ENCODE data around the gene DOCK2. TPM values are rescaled to one million over a fixed set of nuclear protein-coding genes. Genes with fewer than 3 reads are reported as not detected.

The DOCK2 gene
- total RNA-seq, 1 donor from 2014 or later = 1.1 TPM

- Histone ChIP-seq H3K79me2 (ENCODE audit: low read depth) (no peaks in the 10 kb centered on the region), H2AFZ (replicated peaks) (no peak overlapping the region), H3K4me3 (no peak overlapping the region), H3K4me1 (no peaks in the 10 kb centered on the region), H3F3A (ENCODE audit: low read depth) (no peaks in the 10 kb centered on the region), H3K4me2 (no peak overlapping the region), H4K20me1 (ENCODE audit: low read depth) (no peaks in the 10 kb centered on the region), H3K9ac (no peak overlapping the region), H3K27me3 (no peaks in the 10 kb centered on the region), H3K36me3 (no peaks in the 10 kb centered on the region), H3K27ac (no peak overlapping the region), H3K9me3 (ENCODE audit: low read depth) (no peaks in the 10 kb centered on the region)
- H3K9me3 Mint-ChIP-seq = no peaks in the 10 kb centered on the region
- H3K27me3 Mint-ChIP-seq (ENCODE audit: insufficient read depth, low read depth) = no peaks in the 10 kb centered on the region
- no peak overlapping the region for H3K27ac Mint-ChIP-seq
- H3K4me1 Mint-ChIP-seq = no peaks in the 10 kb centered on the region
- no peaks in the 10 kb centered on the region for H3K36me3 Mint-ChIP-seq
- no peak for TF ChIP-seq EZH2 (IDR thresholded peaks at IDR 0.05)
- TF ChIP-seq CTCF (IDR thresholded peaks at IDR 0.05) = no peak
- no peak for TF ChIP-seq EZH2phosphoT487 (IDR thresholded peaks at IDR 0.05)
- H3K4me3 Mint-ChIP-seq = no peak overlapping the region
- DNase-seq (ENCODE audit: low spot score) = no peak
Measured at GRCh38 chr5:169629847-169630548, 7.1 kb upstream of the DOCK2 start.

- no peak overlapping the region for H3K27ac Mint-ChIP-seq
- Histone ChIP-seq H3K4me3 (no peak overlapping the region), H3K27ac (no peak overlapping the region), H3K9me3 (ENCODE audit: low read depth) (no peaks in the 10 kb centered on the region), H3K4me2 (no peak overlapping the region), H2AFZ (replicated peaks) (no peak overlapping the region), H3K36me3 (no peaks in the 10 kb centered on the region), H3K4me1 (no peaks in the 10 kb centered on the region), H4K20me1 (ENCODE audit: low read depth) (no peaks in the 10 kb centered on the region), H3K27me3 (peaks cover 6% of the 10 kb centered on the region), H3K79me2 (ENCODE audit: low read depth) (no peaks in the 10 kb centered on the region), H3F3A (ENCODE audit: low read depth) (no peaks in the 10 kb centered on the region), H3K9ac (no peak overlapping the region)
- TF ChIP-seq CTCF (IDR thresholded peaks at IDR 0.05) (no peak), EZH2 (IDR thresholded peaks at IDR 0.05) (no peak), EZH2phosphoT487 (IDR thresholded peaks at IDR 0.05) (no peak)
- H3K27me3 Mint-ChIP-seq (ENCODE audit: insufficient read depth, low read depth) = peaks cover 2% of the 10 kb centered on the region
- no peaks in the 10 kb centered on the region for H3K9me3 Mint-ChIP-seq
- H3K4me3 Mint-ChIP-seq = no peak overlapping the region
- no peaks in the 10 kb centered on the region for H3K36me3 Mint-ChIP-seq
- no peaks in the 10 kb centered on the region for H3K4me1 Mint-ChIP-seq
- DNase-seq (ENCODE audit: low spot score) = no peak
Measured at GRCh38 chr5:169631360-169631759, 5.7 kb upstream of the DOCK2 start.

DNA sequence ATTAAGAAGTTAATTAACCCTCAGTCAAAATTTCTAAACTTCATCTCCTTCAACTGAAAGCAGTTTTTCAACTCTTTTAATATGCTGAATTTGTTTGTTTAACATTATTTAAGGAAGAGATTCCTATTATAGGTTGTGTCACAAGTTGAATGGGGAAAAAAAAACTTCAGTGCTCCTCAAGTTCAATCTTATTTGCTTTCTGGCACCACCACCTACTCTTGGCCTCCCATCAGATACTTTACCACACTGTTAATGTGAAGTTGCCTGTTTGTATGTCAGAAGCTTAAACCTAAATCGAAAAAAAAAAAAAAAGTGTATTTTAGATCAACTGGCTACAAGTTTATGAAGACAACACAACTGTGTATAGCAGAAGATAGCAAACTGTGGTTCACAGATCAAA is 4.1 kb upstream of the DOCK2 start:
- H3K27me3 Mint-ChIP-seq (ENCODE audit: insufficient read depth, low read depth) = peaks cover 8% of the 10 kb centered on the region
- H3K36me3 Mint-ChIP-seq = no peaks in the 10 kb centered on the region
- peaks cover 3% of the 10 kb centered on the region for H3K4me1 Mint-ChIP-seq

More for the DNA sequence above, 4.1 kb upstream of the DOCK2 start:
- TF ChIP-seq CTCF (IDR thresholded peaks at IDR 0.05) = no peak
- TF ChIP-seq EZH2phosphoT487 (IDR thresholded peaks at IDR 0.05) = no peak
- no peak for TF ChIP-seq EZH2 (IDR thresholded peaks at IDR 0.05)
- no peaks in the 10 kb centered on the region for H3K36me3 ChIP-seq
- Mint-ChIP-seq H3K9me3 (no peaks in the 10 kb centered on the region), H3K27ac (no peak overlapping the region), H3K4me3 (no peak overlapping the region)
- H3K4me1 ChIP-seq = peaks cover 3% of the 10 kb centered on the region
- H2AFZ ChIP-seq (replicated peaks) = no peak overlapping the region
- H4K20me1 ChIP-seq (ENCODE audit: low read depth) = no peaks in the 10 kb centered on the region
- H3K9ac ChIP-seq = no peak overlapping the region
- H3K9me3 ChIP-seq (ENCODE audit: low read depth) = no peaks in the 10 kb centered on the region
- no peak for DNase-seq (ENCODE audit: low spot score)
- no peaks in the 10 kb centered on the region for H3F3A ChIP-seq (ENCODE audit: low read depth)
- H3K27me3 ChIP-seq = peaks cover 22% of the 10 kb centered on the region
- no peaks in the 10 kb centered on the region for H3K79me2 ChIP-seq (ENCODE audit: low read depth)
- no peak overlapping the region for H3K27ac ChIP-seq
- H3K4me3 ChIP-seq = no peak overlapping the region
- no peak overlapping the region for H3K4me2 ChIP-seq

All from neural progenitor cell (in vitro differentiated cells).